A549 (cell line): ENCODE results near the gene TPGS1. TPM values are rescaled to one million over a fixed set of nuclear protein-coding genes. Genes with fewer than 3 reads are reported as not detected.
A peak's percentile ranks its signal among the peaks of the same experiment; 100 is the strongest.

ENCODE experiments used
- ATAC-seq, 2 experiments: fragments of 200-7000 bp in 1 of 2; fragments of >200 bp in 1 of 2; cut with Nextera tagmentation in 1 of 2; cut with Tn5 transposase in 1 of 2; 3 replicates each; pipeline versions ENCODE4 v1.8.0 to v1.9.1; 2018 to 2020; ENCODE audit warnings: mild to moderate bottlenecking in 1 of 2, moderate library complexity in 1 of 2
- CTCF ChIA-PET: fragments of 300-600 bp; sonication (Branson Sonifier 250); formaldehyde crosslinking; extraction: SDS; loops from one replicate; lab custom pipeline; 2021; ENCODE audit warnings: antibody characterized with exemption, inconsistent platforms; lab: Yijun Ruan, JAX
- POLR2A ChIA-PET: fragments of 350-600 bp; formaldehyde crosslinking; extraction: SDS; loops from one replicate; lab custom pipeline; 2021; ENCODE audit warnings: antibody characterized with exemption, inconsistent platforms; lab: Yijun Ruan, JAX
- DNase-seq, 2 experiments: peaks; one replicate each; pipeline versions ENCODE4 v3.0.0 to v3.0.0-alpha.2; 2011 to 2016; ENCODE audit warnings: low read depth in 1 of 2, low spot score in 1 of 2
- FAIRE-seq: peaks from 2 replicates; lab custom pipeline; 2011; peaks lifted over from hg19 to GRCh38; lab: Jason Lieb, UNC
- H3K27ac ChIP-seq, 2 experiments: fragments of >200 bp; sonication (Bioruptor Twin); formaldehyde crosslinking; 3 replicates each; pipeline ENCODE4 v1.5.1; 2016 to 2017
- H3K4me1 ChIP-seq: fragments of >200 bp; sonication (Bioruptor Twin); formaldehyde crosslinking; 3 replicates; pipeline ENCODE4 v1.6.1; 2016
- H3K4me2 ChIP-seq: fragments of >200 bp; sonication (Bioruptor Twin); formaldehyde crosslinking; 3 replicates; pipeline ENCODE4 v1.6.1; 2016
- H3K4me3 ChIP-seq: fragments of >200 bp; sonication (Bioruptor Twin); formaldehyde crosslinking; 3 replicates; pipeline ENCODE4 v1.5.1; 2016
- H3K9me3 ChIP-seq: fragments of >200 bp; sonication (Bioruptor Twin); formaldehyde crosslinking; 3 replicates; pipeline ENCODE4 v1.6.1; 2016
- BHLHE40 ChIP-seq: IDR thresholded peaks from 2 replicates; pipeline ENCODE4 v1.6.1; 2012; ENCODE audit warnings: low read depth, low read length, inconsistent platforms
- CBX8 ChIP-seq: fragments of 200-600 bp; sonication (generic); IDR thresholded peaks from 2 replicates; pipeline ENCODE4 v1.6.1; 2016
- CHD2 ChIP-seq: fragments of 150-350 bp; IDR thresholded peaks from 2 replicates; pipeline ENCODE4 v1.6.1; 2014; ENCODE audit warnings: low read length; ENCODE audit not compliant: partially characterized antibody
- E2F6 ChIP-seq: IDR thresholded peaks from 2 replicates; pipeline ENCODE4 v1.6.1; 2012; ENCODE audit warnings: low read depth, borderline replicate concordance
- FOSB ChIP-seq: fragments of 250-450 bp; sonication (Bioruptor Pico); IDR thresholded peaks from 2 replicates; pipeline ENCODE4 v1.5.0; 2020; ENCODE audit warnings: mild to moderate bottlenecking, moderate library complexity
- HDAC2 ChIP-seq: fragments of 200-600 bp; sonication (generic); IDR thresholded peaks from 2 replicates; pipeline ENCODE4 v1.6.1; 2016
- HES2 ChIP-seq: fragments of >200 bp; sonication (Bioruptor Twin); formaldehyde crosslinking; IDR thresholded peaks from 2 replicates; pipeline ENCODE4 v1.6.1; 2016
- HEYL ChIP-seq: fragments of 250-450 bp; sonication (Bioruptor Pico); IDR thresholded peaks from 2 replicates; pipeline ENCODE4 v1.8.0; 2021; ENCODE audit warnings: mild to moderate bottlenecking, moderate library complexity
- HOXA7 ChIP-seq: fragments of 250-450 bp; sonication (Bioruptor Pico); IDR thresholded peaks from 2 replicates; pipeline ENCODE4 v1.5.0; 2020; ENCODE audit warnings: mild to moderate bottlenecking, moderate library complexity
- HOXB13 ChIP-seq: fragments of 250-450 bp; sonication (Bioruptor Pico); IDR thresholded peaks from 2 replicates; pipeline ENCODE4 v1.5.0; 2020; ENCODE audit warnings: low read depth, mild to moderate bottlenecking, moderate library complexity
- JUNB ChIP-seq: fragments of >200 bp; sonication (Bioruptor Twin); formaldehyde crosslinking; IDR thresholded peaks from 2 replicates; pipeline ENCODE4 v1.6.1; 2016
- KDM5A ChIP-seq: fragments of 200-600 bp; sonication (generic); IDR thresholded peaks from 2 replicates; pipeline ENCODE4 v1.6.1; 2016; ENCODE audit warnings: antibody characterized with exemption, mild to moderate bottlenecking
- MAFK ChIP-seq: fragments of 450-650 bp; IDR thresholded peaks from 2 replicates; pipeline ENCODE4 v1.6.1; 2014; ENCODE audit not compliant: partially characterized antibody
- PHF8 ChIP-seq: fragments of 200-600 bp; sonication (generic); IDR thresholded peaks from 2 replicates; pipeline ENCODE4 v1.6.1; 2016; ENCODE audit warnings: low read depth, mild to moderate bottlenecking, antibody characterized with exemption, moderate library complexity, borderline replicate concordance
- POLR2A ChIP-seq: IDR thresholded peaks from 2 replicates; pipeline ENCODE4 v1.6.1; 2012; ENCODE audit warnings: mild to moderate bottlenecking, low read length
- POLR2AphosphoS2 ChIP-seq: conservative IDR thresholded peaks from 2 replicates; pipeline ENCODE4 v1.6.1; 2012; ENCODE audit warnings: low read length, improper control_type of control experiment, inconsistent platforms
- RARB ChIP-seq: fragments of 250-450 bp; sonication (Bioruptor Pico); IDR thresholded peaks from 2 replicates; pipeline ENCODE4 v1.8.0; 2021; ENCODE audit warnings: mild to moderate bottlenecking, moderate library complexity
- RNF2 ChIP-seq: fragments of 200-600 bp; sonication (generic); IDR thresholded peaks from 2 replicates; pipeline ENCODE4 v1.6.1; 2016; ENCODE audit warnings: low read depth, mild to moderate bottlenecking, antibody characterized with exemption, moderate library complexity, borderline replicate concordance
- SMC3 ChIP-seq: fragments of >200 bp; sonication (Bioruptor Twin); formaldehyde crosslinking; IDR thresholded peaks from 3 replicates; pipeline ENCODE4 v1.6.1; 2018; ENCODE audit warnings: inconsistent platforms
- SREBF2 ChIP-seq: fragments of 450-650 bp; IDR thresholded peaks from 2 replicates; pipeline ENCODE4 v1.6.1; 2014; ENCODE audit warnings: mild to moderate bottlenecking, moderate library complexity
- TP53 ChIP-seq: fragments of 250-450 bp; sonication (Bioruptor Pico); IDR thresholded peaks from 2 replicates; pipeline ENCODE4 v1.5.0; 2021; ENCODE audit warnings: mild to moderate bottlenecking, moderate library complexity
- ZFP36 ChIP-seq: fragments of 450-650 bp; IDR thresholded peaks from 2 replicates; pipeline ENCODE4 v1.6.1; 2014; ENCODE audit warnings: borderline replicate concordance; ENCODE audit not compliant: partially characterized antibody
- ZNF302 ChIP-seq: fragments of 250-450 bp; sonication (Bioruptor Pico); IDR thresholded peaks from 2 replicates; pipeline ENCODE4 v1.9.0; 2021; ENCODE audit warnings: inconsistent platforms, mild to moderate bottlenecking, moderate library complexity
- ZSCAN20 ChIP-seq: fragments of 250-450 bp; sonication (Bioruptor Pico); IDR thresholded peaks from 2 replicates; pipeline ENCODE4 v1.8.0; 2022; ENCODE audit warnings: mild to moderate bottlenecking, moderate library complexity
- WGBS: methylation state at CpG from one replicate; pipeline ENCODE4 v1.1.6; 2017; ENCODE audit errors: missing lambda C conversion rate; 5-methylcytosine and 5-hydroxymethylcytosine counted together
- polyA plus RNA-seq, 4 experiments: library from polyadenylated mRNA; depleted of rRNA in 3 of 4; stranded (reverse); fragments of >200 nt; fragmentation: RNase III in 1 of 4; extraction: RNeasy Plus Mini Kit Qiagen cat#74134 plus additional on column Dnase treatment in 1 of 4; gene quantifications; 2 replicates in 3 of 4; 3 replicates in 1 of 4; pipeline ENCODE4 v1.2.3, GENCODE V29; 2011 to 2017
- TF ChIP-seq, protein P1 (sequence below): fragments of 250-450 bp; sonication (Bioruptor Pico); IDR thresholded peaks from 2 replicates; pipeline ENCODE4 v1.5.0; 2021; ENCODE audit warnings: mild to moderate bottlenecking, moderate library complexity, borderline replicate concordance
- TF ChIP-seq, protein P2 (sequence below): fragments of 200-600 bp; sonication (generic); IDR thresholded peaks from 2 replicates; pipeline ENCODE4 v1.6.1; 2016; ENCODE audit warnings: antibody characterized with exemption, mild to moderate bottlenecking, moderate library complexity
- TF ChIP-seq, protein P3 (sequence below): fragments of >200 bp; sonication (Bioruptor Twin); formaldehyde crosslinking; IDR thresholded peaks from 3 replicates; pipeline ENCODE4 v1.6.1; 2016
- TF ChIP-seq, protein P4 (sequence below): IDR thresholded peaks from 2 replicates; pipeline ENCODE4 v1.6.1; 2012

The TPGS1 gene
- polyA plus RNA-seq, 2 of the 4 experiments (the other 2 are of a cell fraction) = 2.7 to 13.1 TPM

DNA sequence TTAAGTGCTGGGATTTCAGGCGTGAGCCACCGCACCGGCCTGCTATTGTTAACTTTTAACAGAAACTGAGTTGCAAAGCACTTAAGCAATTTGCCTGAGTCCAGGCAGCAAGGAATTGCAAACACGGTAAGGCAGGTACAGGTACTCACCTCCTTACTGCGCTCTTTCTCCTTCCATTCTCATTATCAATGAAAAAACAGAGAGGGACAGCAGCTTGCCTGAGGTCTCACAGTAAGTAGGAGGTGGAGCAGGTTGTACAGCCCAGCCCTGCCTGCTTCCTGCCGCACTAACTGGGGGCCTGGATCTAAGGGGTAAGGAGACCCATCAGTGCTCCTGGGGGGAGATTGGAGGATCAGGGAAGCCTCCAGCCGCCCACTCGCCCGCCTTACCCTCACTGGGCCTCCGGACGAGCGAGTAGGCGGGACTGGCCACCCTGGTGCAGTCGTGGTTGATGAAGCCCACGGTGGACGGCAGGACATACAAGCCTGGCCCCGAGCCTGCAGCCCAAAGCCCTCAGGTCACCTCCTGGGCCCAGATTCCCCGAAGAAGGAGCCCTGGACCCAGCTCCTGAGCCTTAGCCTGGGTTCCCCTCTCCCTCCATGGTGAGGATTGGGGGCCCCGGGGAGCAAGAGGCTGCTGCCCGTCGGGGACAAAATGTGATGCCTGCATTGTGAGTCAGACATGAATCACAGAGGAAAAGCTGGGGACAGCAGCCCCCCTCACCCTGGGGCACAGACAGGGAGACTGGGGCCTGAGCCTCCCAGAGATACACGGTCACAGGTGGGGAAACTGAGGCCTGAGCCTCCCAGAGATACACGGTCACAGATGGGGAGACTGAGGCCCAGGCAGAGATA lies 35.1 kb upstream of the TPGS1 start:
- Histone ChIP-seq H3K4me3 (no peak overlapping the region), H3K4me1 (no peaks in the 10 kb centered on the region), H3K4me2 (no peak overlapping the region)
- POLR2A ChIA-PET = no interaction called here
- FAIRE-seq = no peak
- ATAC-seq = peak; percentile 15 to 34; a peak in 4 of 6 replicates
- DNase-seq = no peak
- 65% methylated on average over 16 of the region's 23 CpGs for WGBS
- no peak for TF ChIP-seq SREBF2
- no peak for TF ChIP-seq HEYL (CRISPR knock-in tag)
- no peak for TF ChIP-seq POLR2AphosphoS2
- no peak for TF ChIP-seq JUNB
- TF ChIP-seq E2F6 = no peak
- TF ChIP-seq CHD2 = no peak
- TF ChIP-seq, protein P1, sequence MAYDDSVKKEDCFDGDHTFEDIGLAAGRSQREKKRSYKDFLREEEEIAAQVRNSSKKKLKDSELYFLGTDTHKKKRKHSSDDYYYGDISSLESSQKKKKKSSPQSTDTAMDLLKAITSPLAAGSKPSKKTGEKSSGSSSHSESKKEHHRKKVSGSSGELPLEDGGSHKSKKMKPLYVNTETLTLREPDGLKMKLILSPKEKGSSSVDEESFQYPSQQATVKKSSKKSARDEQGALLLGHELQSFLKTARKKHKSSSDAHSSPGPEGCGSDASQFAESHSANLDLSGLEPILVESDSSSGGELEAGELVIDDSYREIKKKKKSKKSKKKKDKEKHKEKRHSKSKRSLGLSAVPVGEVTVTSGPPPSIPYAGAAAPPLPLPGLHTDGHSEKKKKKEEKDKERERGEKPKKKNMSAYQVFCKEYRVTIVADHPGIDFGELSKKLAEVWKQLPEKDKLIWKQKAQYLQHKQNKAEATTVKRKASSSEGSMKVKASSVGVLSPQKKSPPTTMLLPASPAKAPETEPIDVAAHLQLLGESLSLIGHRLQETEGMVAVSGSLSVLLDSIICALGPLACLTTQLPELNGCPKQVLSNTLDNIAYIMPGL (CRISPR knock-in tag) = no peak
- TF ChIP-seq HOXA7 = no peak
- no peak for TF ChIP-seq HES2
- no peak for TF ChIP-seq ZFP36
- TF ChIP-seq, protein P2, sequence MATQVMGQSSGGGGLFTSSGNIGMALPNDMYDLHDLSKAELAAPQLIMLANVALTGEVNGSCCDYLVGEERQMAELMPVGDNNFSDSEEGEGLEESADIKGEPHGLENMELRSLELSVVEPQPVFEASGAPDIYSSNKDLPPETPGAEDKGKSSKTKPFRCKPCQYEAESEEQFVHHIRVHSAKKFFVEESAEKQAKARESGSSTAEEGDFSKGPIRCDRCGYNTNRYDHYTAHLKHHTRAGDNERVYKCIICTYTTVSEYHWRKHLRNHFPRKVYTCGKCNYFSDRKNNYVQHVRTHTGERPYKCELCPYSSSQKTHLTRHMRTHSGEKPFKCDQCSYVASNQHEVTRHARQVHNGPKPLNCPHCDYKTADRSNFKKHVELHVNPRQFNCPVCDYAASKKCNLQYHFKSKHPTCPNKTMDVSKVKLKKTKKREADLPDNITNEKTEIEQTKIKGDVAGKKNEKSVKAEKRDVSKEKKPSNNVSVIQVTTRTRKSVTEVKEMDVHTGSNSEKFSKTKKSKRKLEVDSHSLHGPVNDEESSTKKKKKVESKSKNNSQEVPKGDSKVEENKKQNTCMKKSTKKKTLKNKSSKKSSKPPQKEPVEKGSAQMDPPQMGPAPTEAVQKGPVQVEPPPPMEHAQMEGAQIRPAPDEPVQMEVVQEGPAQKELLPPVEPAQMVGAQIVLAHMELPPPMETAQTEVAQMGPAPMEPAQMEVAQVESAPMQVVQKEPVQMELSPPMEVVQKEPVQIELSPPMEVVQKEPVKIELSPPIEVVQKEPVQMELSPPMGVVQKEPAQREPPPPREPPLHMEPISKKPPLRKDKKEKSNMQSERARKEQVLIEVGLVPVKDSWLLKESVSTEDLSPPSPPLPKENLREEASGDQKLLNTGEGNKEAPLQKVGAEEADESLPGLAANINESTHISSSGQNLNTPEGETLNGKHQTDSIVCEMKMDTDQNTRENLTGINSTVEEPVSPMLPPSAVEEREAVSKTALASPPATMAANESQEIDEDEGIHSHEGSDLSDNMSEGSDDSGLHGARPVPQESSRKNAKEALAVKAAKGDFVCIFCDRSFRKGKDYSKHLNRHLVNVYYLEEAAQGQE = no peak
- TF ChIP-seq SMC3 = no peak
- no peak for TF ChIP-seq CBX8
- TF ChIP-seq PHF8 = no peak
- TF ChIP-seq HDAC2 = no peak
- TF ChIP-seq, all 56 proteins: peak for 0
- Histone ChIP-seq H3K9me3 (no peaks in the 10 kb centered on the region), H3K27ac (no peak overlapping the region)
- CTCF ChIA-PET = no interaction called here

GRCh38 chr19:474126-475078 lies 32.9 kb upstream of the TPGS1 start:
- Histone ChIP-seq H3K4me3 (no peak overlapping the region), H3K4me2 (no peak overlapping the region), H3K9me3 (no peaks in the 10 kb centered on the region), H3K27ac (no peak overlapping the region), H3K4me1 (no peaks in the 10 kb centered on the region)
- FAIRE-seq = no peak
- peak; percentile 39 to 44; a peak in 4 of 6 replicates for ATAC-seq
- POLR2A ChIA-PET = no interaction called here
- WGBS = 80% methylated on average over 22 of the region's 57 CpGs
- CTCF ChIA-PET = no interaction called here
- DNase-seq = no peak
- TF ChIP-seq POLR2A (no peak), TP53 (no peak), RARB (CRISPR knock-in tag) (no peak), ZSCAN20 (CRISPR knock-in tag) (no peak), BHLHE40 (no peak), RNF2 (no peak), ZNF302 (CRISPR knock-in tag) (no peak), CBX8 (no peak), HOXB13 (CRISPR knock-in tag) (no peak), FOSB (CRISPR knock-in tag) (no peak), MAFK (no peak), KDM5A (no peak)
- TF ChIP-seq, protein P3, sequence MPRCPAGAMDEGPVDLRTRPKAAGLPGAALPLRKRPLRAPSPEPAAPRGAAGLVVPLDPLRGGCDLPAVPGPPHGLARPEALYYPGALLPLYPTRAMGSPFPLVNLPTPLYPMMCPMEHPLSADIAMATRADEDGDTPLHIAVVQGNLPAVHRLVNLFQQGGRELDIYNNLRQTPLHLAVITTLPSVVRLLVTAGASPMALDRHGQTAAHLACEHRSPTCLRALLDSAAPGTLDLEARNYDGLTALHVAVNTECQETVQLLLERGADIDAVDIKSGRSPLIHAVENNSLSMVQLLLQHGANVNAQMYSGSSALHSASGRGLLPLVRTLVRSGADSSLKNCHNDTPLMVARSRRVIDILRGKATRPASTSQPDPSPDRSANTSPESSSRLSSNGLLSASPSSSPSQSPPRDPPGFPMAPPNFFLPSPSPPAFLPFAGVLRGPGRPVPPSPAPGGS = no peak
- TF ChIP-seq, protein P4, sequence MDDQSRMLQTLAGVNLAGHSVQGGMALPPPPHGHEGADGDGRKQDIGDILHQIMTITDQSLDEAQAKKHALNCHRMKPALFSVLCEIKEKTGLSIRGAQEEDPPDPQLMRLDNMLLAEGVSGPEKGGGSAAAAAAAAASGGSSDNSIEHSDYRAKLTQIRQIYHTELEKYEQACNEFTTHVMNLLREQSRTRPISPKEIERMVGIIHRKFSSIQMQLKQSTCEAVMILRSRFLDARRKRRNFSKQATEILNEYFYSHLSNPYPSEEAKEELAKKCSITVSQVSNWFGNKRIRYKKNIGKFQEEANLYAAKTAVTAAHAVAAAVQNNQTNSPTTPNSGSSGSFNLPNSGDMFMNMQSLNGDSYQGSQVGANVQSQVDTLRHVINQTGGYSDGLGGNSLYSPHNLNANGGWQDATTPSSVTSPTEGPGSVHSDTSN = no peak
